CD4-positive, alpha-beta T cell treated with Interleukin-4 for 1 hour (primary cell): ENCODE data around the gene TVP23A.
"Not testable (repeated sequence)": the region's sequence is repeated elsewhere in the genome, so short reads cannot be mapped to it uniquely, and the experiment has no call there.

Experiments used
- DNase-seq, 2 donors: peaks; one replicate each; pipeline ENCODE4 v3.0.0-alpha.2; 2020 to 2022

Gene TVP23A

DNA sequence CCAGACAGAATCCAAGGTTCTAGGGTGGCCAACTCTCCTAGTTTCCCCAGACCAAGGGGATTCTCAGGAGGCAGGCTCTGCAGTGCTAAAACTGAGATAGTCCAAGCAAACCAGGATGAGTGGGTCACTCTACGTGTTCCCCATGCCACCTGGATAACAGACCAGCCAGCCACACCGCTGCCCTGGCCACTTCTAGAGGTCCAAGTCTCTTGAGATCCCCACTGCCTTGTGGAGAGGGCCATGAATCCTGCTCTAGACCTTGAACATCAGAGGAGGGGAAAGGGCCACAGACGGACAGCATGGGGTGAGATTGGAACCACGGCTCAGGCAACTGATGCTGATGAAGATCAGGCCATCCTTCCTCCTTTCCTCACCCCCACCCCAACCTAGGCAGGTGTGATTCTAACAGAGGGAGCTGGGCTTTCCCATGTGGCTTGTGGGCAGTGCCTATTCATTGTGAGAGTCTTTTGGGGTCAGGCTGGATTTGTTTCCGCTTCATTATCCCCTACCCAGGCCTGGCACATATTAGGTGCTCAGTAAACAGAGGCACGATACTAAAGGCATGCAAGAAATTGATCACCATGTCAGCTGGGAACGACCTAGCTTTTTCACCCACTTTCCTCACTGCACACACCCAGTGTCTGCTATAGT, 16.8 kb upstream of the TVP23A start:
- DNase-seq: no peak

DNA sequence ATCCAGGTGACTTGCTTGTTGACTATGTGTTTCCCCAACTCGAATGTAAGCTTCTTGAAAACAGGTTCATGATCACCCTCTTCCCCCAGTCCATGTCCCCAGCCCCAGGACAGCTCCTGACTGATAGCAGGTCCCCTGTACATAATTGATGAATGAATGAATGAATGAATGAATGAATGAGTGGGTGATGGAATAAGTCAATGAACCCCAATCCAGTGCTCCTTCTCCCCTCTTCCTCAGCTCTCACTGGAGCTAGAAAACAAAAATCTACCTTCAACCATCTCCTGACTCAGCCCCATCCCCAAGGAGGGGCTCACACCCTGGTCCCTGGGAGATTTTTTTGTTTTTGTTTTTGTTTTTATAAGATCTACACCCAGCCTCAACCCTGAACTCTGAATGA, 16.2 kb upstream of the TVP23A start:
- no peak for DNase-seq

DNA sequence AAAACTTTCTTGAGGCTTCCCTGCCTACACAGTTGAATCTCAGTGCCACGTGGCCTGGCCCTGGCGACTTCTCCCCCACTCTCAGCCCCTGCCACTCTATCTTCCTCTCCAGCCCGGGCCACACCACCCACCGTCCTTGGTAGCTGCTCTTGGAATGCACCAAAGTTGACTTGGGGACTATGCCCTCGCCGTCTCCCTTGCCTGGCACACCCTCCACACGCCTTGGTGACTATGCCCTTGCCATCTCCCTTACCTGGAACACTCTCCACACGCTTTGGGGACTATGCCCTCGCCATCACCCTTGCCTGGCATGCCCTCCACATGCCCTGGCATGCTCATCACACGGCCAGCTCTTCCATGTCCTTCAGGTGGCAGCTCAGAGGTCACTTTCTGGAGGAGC, 15.5 kb upstream of the TVP23A start:
- no peak for DNase-seq

DNA sequence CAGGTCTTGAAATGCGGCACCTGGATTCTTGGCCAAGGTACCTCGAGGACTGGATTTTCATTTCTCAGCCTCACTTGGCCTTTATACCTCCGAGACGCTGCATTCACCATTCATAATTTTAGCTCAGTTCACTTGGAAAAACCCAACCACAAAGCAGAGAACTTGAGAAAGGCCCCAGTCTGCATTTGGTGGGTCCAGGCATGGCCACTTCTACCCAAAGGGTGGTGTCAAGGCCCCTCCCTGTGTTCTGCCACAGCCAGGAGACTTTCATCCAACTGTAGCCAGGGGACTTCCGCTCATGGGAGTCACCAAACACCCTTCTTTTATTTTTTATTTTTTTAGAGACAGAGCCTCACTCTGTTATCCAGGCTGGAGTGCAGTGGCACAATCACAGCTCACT, 14.7 kb upstream of the TVP23A start:
- no peak for DNase-seq

DNA sequence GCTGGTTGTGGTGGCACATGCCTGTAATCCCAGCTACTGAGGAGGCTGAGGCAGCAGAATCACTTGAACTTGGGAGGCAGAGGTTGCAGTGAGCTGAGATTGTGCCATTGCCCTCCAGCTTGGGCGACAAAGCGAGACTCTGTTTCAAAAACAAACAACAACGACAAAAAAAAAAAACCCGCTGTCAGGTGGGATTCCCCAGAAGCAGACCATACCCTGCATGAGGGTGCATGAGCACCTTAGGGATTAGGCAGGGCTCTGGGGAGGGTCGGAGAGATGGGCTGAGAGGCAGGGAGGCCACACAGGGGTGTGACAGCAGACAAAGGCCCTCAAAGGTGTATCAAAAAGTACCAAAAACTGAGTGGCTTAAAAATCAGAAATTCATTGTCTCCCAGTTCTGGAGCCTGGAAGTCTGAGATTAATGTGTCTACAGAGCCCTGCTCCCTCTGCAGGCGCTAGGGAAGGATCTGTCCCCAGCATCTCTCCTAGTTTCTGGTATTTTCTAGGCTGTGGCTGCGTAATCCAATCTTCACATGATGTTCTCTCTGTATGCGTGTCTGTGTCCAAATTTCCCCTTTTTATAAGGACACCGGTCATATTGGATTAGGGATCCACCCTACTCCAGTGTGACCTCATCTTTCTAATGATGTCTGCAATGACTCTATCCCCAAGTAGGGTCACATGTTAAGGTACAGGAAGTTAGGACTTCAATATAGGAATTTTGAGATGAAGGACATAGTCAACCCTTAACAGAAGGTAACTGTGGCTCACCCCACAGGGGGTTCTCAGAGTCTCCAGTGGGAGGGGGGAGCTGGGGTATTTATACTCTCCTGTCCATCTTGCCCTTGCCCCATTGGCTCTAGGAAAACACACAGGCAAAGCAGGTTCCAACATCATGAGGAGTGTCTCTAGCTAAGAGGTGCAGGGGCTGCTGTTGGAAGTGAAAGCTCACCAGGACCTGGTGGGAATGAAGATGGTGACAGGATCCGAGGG, 13.6 kb upstream of the TVP23A start:
- DNase-seq: no peak

DNA sequence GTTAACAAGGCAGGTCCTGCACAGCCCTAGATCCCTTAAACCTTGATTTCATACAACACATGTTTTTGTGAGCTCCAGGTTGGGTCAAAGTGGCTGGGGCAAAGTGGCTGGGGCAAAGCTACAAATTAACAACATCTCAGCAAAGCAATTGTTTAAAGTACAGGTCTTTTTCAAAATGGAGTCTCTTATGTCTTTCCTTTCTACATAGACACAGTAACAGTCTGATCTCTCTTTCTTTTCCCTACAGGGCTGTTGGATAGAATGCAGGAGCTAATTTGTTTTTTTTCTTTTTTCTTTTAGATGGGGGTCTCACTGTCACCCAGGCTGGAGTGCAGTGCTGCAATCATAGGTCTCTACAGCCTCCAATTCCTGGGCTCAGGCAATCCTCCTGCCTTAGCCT, 11.6 kb upstream of the TVP23A start:
- not testable (repeated sequence) for DNase-seq

DNA sequence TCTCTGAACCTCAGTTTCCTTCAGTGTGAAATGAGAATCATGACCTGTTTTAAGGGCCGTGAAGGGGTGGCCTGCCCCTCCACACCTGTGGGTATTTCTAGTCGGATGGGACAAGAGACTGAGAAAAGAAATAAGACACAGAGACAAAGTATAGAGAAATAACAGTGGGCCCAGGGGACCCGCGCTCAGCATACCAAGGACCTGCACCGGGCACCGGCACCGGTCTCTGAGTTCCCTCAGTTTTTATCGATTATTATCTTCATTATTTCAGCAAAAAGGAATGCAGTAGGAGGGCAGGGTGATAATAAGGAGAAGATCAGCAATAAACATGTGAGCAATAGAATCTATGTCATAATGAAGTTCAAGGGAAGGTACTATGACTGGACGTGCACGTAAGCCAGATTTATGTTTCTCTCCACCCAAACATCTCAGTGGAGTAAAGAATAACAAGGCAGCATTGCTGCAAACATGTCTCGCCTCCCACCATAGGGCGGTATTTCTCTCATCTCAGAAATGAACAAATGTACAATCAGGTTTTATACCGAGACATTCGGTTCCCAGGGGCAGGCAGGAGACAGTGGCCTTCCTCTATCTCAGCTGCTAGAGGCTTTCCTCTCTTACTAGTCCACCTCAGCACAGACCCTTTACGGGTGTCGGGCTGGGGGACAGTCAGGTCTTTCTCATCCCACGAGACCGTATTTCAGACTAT, 10.9 kb upstream of the TVP23A start:
- DNase-seq: not testable (repeated sequence)

DNA sequence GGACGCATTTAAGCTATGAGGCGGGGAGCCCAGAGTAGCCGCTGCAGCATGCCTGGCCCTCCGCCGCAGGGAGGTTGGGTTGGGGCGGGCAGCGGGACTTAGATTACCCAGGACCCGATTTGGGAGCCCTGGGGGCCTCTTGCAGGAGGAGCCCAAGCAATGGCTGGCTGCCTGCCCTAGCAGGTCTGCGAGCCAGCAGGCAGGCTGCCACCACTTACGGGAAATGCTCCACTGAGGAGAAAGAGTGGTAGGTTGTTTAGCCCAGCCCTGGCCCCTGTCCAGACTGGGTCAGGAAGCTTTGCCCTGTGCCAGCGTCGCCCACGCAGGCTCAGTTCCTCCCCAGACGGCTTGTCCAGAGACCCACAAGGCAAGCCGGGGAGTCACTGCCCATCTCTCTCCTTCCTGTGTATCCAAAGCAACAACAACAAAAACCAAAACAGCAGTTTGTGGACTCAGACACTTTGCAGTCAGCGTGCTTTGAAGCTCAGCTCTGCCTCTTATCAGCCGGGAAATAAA, 10.3 kb upstream of the TVP23A start:
- peak; percentile 9 to 51 for DNase-seq

DNA sequence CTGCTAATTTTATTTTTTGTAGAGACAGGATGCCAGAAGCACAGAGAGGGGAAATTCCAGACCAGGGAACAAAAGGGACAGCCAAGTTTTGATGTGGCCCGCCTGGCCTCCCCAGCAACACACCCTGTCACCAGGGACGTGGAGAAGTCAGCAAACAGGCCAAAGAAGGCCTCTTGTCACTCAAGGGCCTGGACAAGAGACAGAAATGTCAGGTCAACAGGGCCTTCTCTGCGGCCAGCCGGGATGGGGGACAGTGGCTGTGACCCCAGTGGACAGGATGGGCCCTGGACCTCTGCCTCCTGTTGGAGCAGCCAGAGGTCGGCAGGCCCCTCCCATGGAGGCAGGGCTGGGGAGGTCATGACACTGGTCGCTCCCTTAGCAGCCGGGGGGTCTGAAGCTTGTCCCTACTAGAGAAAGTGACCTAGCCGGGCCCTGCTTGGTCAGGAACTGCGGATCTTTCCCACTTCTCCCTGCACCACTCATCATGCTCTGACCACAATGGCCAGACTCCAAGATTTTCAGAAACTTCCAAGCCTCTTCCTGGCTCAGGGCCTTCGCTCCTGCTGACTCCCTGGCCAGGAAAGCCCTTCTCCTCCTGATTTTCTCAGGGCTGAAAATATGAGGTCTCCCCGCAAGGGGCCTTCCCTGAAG, 9.2 kb upstream of the TVP23A start:
- no peak for DNase-seq

DNA sequence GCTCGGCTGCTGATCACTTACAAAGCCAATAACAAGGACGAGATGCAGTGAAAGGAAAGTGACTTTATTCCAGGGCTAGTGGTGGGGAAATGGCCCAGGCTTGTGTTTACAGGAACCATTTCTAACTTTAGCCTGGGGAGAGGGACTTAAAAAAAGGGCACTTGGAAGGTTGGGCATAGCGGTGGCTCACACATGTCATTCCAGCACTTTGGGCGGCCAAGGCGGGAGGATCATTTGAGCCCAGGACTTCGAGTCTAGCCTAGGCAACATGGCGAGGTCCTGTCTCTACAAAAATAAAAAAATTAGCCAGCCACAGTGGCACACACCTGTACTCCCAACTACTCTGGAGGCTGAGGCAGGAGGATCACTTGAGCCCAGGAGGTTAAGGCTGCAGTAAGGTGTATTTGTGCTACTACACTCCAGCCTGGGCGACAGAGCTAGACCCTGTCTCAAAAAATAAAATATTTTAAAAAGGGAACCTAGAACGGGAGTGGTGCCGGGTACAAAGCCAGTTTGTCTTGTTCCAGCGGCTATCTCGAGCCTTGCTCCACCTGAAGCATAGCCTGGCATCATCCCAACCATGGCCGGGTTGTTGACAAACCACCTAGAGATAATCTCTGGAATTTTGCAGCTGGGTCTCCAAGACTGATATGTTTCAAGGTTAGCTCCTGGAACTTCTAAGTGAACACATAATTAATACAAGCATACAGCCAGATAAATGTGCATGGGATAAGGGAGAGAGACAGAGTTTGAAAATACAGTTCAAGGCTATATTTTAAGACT, 5.7 kb upstream of the TVP23A start:
- no peak for DNase-seq

DNA sequence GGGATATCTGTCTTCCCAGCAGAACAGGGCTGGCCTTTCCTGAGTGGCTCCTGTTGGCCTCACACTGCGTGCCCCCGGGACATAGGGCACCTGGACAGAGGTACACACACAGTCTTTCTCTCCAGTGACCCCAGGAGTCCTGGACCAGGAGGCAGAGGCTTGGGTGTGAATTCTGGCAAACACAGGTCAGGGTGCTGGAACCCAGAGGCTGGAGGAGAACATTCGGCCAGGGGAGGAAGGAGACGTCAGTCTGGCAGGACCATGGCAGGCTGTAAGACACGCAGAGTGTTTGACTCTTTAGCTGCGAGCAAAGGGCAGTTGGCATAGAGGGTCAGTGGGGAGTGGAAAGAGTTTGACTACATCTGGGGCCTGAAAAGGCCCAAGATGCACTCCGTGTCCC, 4.1 kb upstream of the TVP23A start:
- DNase-seq: no peak

DNA sequence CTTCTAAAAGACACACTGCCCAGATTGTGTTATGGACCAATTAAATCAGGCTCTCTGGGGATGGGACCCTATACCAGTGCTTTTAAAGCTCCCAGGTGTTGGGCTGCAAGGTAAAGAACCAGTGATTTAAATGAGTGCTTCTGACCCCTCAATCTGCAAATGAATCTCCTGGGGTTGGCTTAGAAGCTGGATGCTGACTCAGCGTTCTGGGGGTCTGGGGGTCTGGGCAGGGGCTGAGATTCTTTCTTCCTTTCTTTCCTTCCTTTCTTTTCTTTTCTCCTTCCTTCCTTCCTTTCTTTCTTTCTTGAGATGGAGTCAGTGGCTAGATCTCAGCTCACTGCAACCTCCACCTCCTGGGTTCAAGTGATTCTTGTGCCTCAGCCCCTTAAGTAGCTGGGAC, 2.0 kb upstream of the TVP23A start:
- no peak for DNase-seq

DNA sequence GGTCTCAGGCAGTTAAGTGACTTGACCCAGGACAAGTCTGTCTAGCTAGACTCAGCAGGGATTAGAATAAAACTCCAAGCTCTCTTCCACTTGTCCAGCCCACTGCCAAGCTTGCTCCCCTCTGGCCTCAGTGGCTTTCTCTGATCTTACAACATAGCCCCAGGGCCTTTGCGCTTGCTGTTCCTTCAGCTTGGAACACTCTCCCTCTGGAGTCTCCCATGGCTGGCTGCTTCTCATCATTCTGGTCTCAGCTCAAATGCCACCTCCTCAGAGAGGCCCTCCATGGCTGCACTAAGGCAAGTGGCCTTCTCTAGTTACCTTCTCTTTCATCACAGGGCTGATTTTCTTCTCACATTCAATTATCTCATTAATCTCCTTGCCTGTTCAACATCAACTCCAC, 1.1 kb downstream of the TVP23A start:
- DNase-seq: no peak

DNA sequence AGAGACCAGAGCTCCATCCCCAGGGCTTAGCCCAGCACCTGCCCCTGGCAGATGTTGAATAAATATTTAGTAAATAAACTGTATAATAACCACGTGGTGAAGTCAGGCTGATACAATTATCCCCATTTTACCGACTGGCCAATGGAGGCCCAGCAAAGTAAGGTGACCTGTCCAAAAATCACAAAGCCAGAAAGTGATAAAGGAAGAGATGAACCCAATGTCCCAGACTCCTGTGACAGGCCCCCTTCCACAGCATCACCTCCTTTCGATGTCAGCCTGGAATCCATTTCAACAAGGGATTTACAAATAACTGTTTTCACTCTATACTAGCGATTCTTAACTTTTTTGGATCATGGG, 5.5 kb downstream of the TVP23A start:
- no peak for DNase-seq

DNA sequence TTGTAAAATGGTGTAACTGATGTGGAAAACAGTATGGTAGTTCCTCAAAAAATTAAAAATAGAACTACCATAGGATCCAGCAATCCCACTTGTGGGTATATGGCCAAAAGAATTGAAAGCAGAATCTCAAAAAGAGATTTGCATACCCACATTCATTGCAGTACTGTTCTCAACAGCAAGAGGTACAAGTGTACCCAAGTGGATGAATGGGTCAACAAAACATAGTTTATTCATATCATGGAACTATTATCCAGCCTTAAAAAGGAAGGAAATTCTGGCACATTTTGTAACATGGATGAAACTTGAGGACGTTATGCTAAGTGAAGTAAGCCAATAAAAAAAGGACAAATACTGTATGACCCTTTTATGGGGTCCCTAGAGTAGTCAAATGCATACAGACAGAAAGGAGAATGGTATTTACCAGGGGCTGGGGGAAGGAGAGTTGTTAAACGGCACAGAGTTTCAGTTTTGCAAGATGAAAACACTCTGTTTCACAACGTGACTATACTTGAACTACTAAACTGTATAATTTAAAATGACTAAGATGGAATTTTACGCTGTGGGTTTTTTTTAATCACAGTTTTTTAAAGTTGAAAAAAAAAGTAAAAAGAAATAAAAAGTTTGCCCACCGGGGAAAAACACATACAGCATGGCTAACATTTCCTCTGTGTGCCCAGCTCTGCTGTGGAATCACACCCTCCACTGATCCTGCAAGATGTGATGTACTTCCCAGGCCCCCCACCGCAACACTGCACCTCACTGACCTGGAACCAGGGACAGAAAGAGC, 6.1 kb downstream of the TVP23A start:
- no peak for DNase-seq

DNA sequence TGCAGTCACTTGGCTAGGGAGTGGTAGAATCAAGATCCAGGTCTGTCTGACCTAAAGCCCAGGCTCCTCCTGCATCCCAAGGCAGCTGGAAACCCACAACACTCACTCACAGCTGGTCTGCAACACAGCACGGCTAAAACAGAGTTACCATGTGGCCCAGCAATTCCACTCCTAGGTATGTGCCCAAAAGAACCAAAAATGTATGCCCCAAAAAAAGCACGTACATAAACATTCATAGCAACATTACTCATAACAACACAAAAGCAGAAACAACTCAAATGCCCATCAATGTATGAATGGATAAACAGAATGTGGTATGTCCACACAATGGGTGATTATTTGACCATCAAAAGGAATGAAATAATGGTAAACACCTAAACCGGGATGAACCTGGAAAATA, 8.9 kb downstream of the TVP23A start:
- no peak for DNase-seq

DNA sequence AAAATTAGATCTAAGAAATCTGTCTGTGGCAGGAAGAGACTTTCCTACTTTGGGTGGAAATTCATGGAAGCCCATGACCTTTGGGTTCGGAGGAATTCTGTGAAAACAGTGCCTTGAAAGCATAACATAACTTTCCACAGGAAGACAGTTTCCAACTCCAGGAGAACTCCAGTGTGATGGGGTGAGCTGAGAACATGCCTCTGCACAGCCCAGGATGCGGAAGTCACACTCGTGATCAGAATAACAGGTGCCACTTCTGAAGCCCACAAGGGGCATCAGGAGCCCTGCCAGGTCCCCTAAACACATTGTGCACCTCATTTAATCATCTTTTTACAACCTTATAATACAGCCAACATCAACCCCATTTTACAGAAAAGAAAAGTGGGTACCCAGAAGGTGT, 9.7 kb downstream of the TVP23A start:
- DNase-seq: no peak

DNA sequence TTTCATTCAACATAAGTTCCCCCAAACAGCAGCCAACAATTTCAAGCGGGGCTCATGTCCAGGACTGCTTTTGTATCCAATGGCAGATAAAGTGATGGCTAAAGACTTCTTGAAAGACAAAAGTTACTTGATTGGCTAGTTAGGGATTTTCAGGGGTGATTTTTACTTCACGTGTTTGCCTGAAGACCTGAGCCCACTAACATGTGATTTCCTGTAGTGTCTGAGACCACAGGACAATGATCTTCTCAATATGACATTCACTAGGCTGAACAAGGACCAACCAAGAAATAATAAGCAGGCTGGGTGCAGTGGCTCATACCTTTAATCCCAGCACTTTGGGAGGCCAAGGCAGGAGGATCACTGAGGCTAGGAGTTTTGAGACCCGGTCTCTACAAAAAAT, 10.4 kb downstream of the TVP23A start:
- no peak for DNase-seq

DNA sequence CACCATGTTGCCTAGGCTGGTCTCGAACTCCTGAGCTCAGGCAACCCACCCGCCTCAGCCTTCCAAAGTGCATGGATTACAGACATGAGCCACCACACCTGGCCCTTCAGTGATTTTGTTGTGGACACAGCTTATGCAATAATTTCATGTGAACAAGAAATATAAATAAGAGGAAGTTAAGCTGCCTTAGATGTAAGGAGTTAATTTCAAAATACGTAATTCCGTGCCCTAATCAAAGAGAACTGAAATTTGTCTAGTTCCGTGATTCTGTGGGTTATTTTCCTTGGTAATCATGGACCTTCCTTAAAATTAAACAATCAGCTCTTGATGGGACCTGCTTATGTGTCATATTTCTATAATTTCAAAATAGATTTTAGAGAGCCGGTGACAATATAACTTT, 11.9 kb downstream of the TVP23A start:
- DNase-seq: peak; percentile 21 to 39

DNA sequence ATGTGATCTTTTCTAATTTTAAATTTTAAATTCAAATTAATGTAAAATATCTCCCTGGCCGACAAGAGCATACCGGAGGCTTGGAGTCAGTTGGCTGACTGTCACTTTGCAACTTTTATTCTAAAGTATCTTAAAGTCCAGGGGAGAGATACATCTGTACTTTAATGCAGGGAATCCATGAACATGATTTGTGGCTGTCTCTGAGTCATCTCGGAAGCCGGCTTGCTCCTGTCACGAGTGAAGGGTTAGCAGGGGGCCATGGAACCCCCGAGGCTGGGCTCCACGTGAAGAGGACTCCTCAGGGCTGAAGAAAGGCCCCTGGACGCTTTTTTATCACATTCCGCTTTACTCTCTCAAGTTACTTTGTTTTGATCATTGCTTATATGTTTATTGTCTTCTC, 13.3 kb downstream of the TVP23A start:
- no peak for DNase-seq

DNA sequence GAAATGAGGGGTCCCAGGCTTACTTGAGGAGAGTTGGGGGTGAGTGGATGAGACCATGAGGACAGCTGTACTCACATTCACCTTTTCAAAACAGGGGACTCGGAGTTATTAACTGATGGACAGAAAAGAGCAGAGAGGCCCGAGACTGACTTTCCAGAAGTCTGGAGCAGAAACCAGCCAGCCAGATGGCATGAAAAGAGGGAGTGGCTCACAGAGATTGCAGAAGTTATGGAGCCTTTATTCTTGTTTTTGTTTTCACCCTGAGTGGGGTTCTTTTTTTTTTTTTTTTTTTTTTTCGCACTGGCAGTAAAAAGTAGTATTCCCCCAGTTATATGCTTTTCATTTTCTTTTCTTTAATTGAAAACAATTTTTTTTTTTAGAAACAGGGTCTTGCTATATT, 18.9 kb downstream of the TVP23A start:
- no peak for DNase-seq
